PC-3 (cell line): Measurements from ENCODE around the gene LNP1.

Experiments
- EZH2phosphoT487 ChIP-seq: fragments of 300-600 bp; sonication (generic); IDR thresholded peaks from 2 replicates; pipeline ENCODE4 v1.6.1; 2018; ENCODE audit warnings: mild to moderate bottlenecking, antibody characterized with exemption, low read length, borderline replicate concordance
- TF ChIP-seq, protein P1 (sequence below): fragments of 300-600 bp; sonication (generic); conservative IDR thresholded peaks from 2 replicates; pipeline ENCODE4 v1.5.1; 2017; ENCODE audit warnings: antibody characterized with exemption, low read depth, mild to moderate bottlenecking, low read length

DNA sequence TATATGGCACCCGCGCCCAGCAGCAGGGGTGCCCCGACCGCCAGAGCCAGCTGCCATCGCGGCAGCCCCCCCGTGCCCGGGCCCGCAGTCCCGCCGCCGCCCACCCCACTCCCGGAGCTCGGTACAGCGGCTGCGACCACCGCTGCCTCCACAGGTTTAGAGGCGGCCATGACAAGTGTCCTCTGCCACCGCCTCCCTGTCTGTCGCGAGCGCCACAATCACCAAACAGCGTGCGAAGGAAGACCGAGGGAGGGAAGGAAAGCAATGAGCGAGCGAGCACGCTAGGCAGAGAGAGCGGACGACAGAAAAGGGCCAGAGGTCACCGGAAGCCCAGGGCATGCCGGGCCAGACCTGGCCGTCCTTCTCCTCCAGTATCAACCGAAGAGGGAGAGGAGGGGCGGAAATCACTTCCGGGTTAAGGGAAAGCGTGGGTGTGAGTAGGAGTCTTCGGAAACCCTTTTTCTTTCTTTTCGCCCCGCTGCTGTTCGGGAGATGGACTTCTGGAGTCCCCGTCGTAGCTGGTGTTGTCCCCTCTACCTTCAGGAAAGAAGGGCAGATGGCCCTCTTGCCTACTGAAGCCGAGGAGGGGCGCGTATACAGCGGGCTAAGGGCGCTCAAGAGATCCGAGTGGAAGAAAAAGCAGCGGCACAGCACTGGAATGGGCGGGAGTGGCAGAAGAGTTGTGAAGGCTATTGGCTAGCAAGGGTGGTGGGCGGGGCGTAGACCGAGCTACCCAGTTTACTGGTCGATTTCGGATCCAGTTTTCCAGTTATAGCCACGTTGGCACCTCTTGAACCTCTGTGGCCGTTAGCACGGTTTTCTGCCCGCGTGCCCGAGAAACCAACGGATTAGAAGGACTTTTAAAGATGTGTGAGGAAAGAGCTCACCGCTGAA lies at the start of gene LNP1, which contains the start of gene TOMM70:
- TF ChIP-seq, protein P1, sequence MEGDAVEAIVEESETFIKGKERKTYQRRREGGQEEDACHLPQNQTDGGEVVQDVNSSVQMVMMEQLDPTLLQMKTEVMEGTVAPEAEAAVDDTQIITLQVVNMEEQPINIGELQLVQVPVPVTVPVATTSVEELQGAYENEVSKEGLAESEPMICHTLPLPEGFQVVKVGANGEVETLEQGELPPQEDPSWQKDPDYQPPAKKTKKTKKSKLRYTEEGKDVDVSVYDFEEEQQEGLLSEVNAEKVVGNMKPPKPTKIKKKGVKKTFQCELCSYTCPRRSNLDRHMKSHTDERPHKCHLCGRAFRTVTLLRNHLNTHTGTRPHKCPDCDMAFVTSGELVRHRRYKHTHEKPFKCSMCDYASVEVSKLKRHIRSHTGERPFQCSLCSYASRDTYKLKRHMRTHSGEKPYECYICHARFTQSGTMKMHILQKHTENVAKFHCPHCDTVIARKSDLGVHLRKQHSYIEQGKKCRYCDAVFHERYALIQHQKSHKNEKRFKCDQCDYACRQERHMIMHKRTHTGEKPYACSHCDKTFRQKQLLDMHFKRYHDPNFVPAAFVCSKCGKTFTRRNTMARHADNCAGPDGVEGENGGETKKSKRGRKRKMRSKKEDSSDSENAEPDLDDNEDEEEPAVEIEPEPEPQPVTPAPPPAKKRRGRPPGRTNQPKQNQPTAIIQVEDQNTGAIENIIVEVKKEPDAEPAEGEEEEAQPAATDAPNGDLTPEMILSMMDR, result no peak
- TF ChIP-seq EZH2phosphoT487, result no peak
